Stimulated activated CD8-positive, alpha-beta memory T cell treated with anti-CD3 and anti-CD28 coated beads, Interleukin-12 subunit alpha, Interleukin-12 subunit beta, amount 100 ng/mL, for 24 hours (primary cell): ENCODE results near the gene IWS1.
"Not testable (repeated sequence)": the region's sequence is repeated elsewhere in the genome, so short reads cannot be mapped to it uniquely, and the experiment has no call there.

Experiments used
- DNase-seq: peaks from one replicate; pipeline ENCODE4 v3.0.0-alpha.2; 2020; ENCODE audit errors: extremely low read depth

IWS1 gene

DNA sequence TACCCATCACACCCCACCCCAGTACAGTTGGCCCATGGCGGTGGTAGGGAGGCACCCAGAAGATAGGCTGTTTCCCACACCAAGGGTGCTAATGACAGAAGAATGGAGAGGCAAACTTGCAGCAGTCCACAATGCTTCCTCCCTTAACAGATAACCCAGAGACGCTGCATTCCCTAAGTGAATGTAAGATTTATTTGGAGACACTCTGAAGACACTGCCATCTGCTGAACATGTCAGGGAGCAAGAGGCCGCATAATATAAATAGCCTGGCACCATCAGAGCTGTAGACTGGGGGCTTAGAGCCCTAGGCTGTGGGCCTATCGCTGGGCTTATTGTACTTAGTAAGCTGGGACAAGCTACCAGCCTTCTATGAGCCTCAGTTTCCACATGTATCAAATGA lies 2.2 kb upstream of the IWS1 start:
- DNase-seq: no peak

DNA sequence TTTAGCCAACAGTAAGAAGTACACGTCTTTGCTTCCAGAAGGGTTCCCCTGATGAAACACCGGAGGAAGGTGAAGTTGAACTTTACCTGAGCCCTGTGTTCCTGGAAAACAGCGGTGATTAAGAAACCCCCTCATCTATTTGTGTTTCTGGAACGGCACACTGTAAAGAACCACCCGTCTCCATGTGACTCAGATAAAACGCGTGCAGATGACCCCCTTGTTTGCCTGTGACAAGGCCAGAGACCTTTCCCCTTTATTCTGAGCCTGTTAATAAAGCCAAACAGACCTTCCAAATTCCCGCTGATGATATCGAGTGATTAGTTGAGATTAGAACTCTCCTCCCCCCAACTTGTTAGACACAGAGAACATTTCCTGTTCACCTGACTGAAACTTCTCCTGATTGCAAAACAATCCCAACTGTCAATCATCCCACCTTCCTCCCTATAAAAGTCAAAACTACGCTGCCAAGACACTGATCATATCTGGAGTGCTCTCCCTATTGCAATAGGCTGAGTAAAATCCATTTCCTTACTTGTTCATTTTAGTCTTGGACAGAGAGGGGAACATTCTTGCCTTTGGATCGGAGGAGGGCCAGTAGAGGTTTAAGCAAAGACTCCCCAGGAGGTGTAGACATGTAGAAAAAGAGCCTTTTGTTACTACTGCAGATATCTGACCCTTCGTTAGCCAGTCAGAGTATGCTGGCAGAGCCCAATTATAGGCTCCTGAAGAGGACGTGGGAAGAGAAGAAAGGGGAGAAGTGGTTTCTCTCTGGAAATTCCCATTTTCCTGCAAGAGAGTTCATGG lies 914 bp upstream of the IWS1 start:
- DNase-seq: no peak

DNA sequence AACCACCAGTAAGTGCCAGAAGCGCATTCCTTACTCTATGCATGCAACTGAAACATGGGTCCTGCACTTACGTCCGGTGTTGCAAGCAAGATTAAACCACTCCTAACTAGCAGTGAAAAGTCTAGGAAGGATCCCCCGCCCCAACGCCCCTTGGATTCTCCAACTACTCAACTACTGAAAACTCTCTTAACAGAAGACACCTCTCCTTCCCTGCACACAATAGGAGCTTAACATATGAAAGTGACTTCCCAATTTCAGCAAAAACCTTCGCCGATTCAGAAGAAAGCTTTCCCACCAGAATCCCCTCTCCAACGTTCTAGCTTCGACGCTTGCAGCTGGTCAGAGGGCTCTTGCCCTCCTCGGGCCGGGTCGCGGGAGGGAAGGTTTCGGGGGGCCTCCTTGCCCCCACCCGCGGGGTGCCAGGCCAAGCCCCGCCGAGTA lies 578 bp downstream of the IWS1 start:
- DNase-seq: no peak

DNA sequence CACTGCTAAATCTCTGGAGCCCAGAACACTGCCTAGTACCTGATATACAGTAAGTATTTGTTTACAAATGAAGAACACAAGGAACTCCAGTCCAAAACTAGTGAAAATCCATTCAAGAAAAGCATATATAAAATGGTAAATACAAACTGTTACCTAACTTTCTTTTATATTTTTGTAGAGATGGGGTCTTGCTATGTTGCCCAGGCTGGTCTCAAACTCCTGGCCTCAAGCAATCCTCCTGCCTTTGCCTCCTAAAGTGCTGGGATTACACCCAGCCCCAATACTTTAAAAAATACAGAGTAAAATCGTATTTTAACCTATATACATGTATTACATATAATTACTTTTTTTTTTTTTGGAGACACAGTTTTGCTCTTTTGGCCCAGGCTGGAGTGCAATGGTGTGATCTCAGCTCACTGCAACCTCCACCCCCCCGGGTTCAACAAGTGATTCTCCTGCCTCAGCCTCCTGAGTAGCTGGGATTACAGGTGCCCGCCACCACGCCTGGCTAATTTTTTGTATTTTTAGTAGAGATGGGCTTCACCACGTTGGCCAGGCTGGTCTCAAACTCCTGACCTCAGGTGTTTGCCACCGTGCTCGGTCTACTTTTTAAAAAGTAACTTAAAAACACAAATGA lies 2.0 kb downstream of the IWS1 start:
- not testable (repeated sequence) for DNase-seq

DNA sequence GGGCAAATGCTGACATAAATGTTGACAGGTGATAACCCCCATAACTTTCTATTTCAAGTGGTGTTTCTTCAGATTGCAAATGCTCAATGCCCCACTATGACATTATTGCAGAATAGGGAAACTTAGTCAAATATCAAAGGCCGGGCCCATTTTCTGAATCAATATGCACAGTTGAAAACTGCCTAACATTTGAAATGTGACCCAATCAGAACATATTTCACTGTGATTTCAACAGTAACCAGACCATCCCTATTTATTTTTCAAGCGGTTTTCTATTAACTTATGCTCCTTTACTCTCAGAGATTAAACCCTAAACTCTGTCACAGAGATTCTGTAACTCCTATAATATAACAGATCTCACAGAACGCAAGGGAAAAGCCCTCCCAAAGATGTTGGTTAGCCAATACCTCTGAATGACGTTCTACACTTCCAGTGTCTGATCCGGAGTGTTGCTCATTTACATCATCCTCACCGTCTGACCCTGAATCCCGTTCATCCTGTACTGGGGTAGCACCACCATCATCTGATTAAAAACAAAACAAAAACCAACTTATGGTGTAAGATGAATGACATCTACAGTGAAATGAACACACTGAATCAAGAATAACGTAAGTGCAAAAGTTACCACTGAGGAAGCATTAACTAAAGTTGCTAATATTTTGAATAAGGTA lies 2.9 kb downstream of the IWS1 start:
- DNase-seq: no peak

DNA sequence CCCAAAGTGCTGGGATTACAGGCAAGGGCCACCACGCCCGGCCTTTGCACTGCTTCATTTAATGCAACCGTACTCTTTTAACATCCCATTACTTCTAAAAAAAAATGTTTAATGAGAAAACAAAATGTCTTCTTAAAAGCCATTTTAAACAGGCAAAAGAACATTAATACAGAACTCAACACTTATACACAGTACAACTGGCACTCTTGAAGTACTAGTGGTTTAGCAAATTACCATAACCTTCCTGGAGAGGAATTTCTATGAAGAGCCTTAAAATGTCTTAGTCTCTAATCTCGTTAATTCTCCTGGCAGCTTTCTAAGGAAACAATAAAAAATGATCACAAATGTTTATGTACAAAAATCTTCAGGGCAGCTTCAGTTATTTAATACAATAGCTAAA lies 5.9 kb downstream of the IWS1 start:
- DNase-seq: no peak

DNA sequence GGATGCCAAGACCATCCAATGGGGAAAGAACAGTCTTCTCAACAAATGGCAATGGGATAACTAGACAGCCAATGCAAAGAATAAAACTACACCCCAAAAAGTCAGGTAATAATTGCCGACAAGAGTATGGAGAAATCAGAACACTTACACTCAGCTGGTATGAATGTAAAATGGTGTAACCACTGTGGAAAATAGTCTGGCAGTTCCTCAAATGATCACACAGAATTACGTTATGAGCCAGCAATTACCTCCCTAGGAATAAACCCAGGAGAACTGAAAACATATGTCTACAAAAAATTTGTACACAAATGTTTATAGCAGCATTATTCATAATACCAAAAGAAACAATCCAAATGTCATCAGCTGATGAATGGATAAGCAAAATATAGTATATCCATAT lies 8.8 kb downstream of the IWS1 start:
- DNase-seq: no peak

DNA sequence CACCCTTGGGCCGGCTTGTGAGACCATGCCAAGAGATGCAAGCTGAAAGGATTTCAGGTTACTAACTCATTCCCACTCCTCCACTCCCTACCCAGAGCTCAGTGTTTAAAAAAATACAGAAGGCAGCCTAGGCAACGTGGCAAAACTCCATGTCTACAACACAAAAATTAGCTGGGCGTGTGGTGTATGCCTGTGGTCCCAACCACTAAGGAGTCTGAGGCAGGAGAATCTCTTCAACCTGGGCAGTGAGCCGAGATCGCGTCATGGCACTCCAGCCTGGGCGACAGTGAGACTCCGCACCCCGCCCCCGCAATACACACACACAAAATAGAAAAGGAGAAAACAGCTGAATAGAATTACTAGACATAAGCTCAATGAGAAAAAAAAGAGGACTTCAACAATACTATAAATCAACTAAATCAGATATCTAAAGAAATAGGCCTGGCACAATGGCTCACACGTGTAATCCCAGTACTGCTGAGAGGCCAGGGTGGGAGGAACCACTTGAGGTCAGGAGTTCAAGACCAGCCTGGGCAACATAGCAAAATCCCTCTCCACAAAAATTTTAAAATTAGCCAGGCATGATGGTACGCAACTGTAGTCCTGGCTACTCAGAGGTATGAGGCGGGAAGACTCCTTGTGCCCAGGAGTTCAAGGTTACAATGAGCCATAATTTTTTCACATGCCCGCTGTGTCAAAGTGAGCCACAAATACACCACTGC lies 10.1 kb downstream of the IWS1 start:
- DNase-seq: no peak

DNA sequence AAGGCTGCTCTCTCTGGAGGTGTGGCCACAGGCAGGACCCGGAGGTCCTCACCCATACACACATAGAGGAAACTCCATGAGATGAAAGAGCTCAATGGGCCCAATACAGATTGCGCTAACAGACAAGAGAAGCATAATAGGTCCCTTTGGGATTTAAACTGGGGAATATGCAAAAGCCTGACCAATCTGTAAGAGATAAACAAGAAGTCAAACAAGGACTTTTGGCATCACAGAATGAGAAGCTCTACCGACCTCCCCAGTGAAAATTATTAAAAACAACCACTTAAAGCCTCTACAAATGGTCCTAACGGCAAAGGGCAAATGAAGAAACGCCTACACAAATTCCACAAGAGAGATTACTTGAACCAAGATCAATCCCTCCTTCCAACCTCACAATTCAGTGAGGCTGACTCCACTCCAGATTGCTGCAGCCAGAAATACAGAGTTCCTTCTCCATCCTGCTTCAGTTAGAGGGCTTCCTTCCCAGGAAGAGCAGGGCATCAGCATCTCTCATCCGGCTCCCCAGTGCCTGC lies 10.8 kb downstream of the IWS1 start:
- DNase-seq: no peak

DNA sequence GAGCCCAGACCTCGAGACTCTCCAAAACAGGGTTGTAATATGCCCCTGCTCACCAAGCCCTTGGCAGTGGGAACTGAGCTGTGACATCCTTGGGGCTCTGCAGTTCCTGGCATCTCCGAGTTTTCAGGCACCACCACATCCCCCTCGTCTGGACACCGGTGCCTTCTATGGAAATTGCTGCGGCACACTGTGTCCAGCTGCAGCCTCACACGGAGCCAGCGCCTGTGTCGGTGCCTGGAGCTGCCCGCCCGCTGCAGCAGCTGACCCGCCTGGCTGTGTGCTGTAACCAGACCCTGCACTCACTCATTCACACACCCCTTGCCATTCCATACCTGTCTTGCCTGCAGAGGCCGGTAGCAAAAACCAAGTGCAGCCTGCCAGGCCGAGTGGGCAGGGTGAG lies 11.8 kb downstream of the IWS1 start:
- DNase-seq: no peak

DNA sequence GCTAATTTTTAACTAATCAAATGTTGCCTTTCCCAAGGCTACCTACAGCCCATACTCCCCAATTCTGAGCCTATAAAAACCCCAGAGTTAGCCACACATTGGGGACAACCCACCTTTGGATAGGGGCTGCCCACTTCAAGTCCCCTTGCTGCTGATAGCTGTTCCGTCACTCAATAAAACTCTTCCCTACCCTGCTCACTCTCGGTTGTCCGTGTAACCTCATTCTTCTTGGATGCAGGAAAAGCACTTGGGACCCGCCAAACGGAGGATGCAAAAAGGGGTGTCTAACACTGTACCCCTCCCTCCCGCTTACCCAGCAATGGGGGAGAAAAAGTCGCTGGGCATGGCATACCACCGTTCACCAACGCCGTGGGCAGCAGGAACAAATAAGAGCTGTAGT lies 12.2 kb downstream of the IWS1 start:
- DNase-seq: no peak

DNA sequence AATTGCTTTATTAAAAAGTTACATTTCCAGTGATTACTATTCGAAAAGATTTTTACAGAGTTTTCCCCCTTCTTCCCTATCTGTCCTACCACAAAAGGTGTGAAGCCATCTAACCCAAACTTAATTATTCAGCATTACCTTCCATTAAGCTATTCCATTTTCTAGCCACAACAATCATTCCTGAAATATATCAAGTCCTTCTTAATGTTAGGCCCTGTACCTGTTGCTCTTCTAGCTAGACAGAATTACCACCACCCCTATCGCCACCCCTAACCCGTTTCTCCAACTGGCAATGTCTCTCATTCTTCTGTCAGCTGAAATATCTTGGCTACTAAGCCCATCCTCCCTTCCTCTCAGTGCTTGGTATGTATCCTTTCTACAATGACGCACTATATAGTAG lies 13.9 kb downstream of the IWS1 start:
- DNase-seq: no peak

DNA sequence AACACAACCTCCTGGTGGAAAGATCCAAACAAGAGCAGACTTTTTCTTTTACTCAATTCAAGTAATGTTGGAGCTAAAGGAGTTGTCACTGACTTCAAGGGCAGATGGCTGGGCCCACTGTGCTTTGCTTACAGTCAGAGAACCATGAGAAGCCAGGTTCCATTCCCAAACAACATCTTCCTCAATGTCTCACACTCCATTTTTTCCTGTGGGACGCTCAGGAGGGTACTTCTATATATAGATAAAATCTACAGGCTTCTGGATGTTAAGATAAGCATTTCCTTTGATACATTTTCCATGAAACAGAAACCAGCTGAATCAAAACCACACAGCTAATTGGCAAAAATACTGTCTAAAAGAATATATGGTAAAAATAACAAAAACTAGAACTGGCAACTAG lies 14.4 kb downstream of the IWS1 start:
- DNase-seq: no peak

DNA sequence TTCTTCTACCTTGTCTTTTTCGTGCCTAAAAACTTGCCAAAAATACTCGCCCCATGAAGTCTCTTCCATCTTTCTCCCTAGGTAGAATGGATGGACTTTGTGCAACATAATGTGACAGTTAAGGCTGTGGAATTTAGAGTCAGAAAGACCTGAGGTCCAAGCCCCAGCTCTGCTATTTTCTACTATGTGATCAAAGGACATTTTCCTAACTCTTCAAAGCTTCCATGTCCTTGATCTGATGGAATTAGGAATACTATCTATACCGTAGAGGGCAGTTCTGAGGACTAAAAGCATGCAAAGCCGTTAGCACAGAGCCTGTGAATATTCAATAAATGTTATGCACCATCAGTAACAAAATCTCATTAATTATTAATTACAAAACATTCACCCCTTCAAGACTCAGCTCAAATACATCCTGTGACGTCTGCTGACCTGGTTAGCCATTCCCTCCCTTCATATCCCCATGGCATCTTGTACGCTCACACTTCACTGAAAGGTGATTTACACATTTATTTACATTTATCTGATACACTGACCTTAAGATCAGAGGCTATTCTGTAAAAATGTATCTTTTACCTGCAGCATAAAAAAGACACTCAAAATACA lies 15.1 kb downstream of the IWS1 start:
- no peak for DNase-seq

DNA sequence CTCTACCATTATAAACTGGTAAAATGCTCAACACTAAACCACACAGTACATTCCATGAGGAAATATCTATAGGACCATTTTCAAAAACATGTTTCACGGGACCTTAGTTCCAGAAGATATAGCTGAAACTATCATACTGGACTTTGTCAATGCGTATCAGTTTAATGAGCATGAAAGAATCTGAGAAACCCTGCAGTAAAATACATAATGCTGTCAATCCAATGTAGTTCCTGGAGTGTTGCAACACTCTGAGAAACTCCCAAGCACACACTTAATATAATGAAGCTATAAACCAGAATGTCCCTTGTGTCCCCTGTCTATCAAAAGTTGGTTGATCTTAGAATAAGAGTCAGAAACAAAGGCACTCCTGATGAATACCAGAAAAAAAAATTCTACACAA lies 16.2 kb downstream of the IWS1 start:
- no peak for DNase-seq

DNA sequence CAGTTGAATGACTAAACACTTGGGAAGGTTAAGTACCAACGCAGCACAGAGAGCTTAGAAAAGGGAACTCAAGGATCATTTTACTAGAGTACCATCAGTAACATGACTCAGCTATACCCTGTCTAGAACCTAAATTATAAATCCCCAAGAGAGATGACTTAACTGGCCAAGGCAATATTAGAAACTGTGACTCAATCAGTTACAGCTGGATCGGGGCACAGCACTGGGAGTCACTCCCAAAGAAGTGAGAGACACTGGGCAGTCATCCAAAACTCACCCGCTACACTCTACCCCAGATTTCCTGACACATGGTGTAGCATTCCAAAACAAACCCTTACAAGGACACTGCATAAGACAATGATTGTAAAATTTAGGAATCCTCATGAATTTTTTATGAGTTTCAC lies 17.7 kb downstream of the IWS1 start:
- DNase-seq: no peak

DNA sequence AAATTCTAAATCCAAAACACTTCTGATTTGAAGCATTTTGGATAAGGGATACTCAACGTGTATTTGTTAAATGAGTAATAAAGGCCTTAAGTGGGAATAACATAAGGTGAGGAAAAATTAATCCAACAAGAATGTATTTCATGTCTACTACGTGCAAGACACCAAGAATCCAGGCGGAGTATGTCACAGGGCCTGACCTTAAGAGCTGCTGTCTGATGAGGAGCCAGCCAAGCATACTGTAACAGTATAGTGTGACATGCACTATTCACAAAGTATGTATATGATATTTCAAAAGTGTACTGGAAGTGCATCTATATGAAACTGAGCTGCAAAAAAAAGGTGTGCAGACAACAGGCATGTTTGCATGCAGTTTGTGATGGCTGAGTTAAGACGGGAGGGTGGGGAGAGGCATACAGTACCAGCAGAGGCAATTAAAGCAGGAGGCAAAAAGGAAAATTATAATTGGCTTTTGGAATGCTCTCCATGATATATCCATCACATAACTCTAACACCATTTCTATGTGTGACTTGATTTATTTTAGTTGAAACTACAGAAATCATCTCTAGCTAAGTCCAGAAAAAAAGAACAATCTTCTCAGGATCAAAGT lies 18.2 kb downstream of the IWS1 start:
- DNase-seq: no peak

DNA sequence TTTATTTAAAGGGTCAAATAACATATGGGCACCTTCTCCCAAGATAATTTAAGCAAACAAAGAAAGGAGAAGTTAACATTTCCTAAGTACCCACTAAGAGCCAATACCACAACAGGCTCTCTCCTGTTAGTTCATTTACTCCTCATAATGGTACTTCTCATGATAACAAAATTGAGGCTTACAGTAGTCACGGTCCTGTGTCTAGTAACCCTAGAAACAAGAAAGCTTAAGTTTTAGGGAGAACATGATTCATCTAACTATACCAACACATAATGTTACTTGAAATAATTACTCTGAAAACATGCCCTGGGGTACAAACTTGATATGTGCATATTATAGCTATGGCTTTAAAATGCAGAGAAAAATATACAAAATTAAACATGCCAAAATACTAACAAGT lies 19.8 kb downstream of the IWS1 start:
- no peak for DNase-seq

DNA sequence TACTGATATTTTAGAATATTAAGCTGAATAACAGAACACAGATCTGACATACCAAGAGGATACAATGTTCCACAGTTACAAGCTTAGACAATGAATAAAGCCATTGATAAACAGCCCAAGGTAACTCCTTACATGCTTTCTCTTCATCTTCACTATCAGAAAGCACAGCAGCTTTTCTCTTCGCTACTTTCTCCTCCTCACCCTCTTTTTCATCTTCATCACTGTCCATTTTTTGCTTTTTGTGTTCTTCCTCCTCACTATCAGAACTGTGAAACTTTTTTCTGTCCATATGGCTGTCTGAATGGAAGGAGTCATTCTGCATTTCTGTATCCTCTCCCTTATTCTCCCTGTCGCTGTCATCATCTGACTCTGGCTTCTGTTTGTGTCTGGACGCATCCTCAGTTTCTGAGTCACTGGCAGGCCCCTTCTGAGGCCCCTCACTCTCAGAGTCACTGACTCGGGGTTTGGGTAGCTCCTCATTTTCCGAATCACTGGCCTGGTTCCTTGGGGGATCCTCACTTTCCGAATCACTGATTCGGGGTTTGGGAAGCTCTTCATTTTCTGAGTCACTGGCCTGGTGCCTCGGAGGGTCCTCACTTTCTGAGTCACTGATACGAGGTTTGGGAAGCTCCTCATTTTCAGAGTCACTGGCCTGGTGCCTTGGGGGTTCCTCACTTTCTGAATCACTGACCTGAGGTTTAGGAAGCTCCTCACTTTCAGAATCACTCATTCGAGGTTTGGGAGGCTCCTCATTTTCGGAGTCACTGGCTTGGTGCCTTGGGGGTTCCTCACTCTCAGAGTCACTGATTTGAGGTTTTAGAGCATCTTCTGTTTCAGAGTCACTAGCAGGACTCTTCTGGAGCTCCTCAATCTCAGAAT lies 21.5 kb downstream of the IWS1 start:
- no peak for DNase-seq

DNA sequence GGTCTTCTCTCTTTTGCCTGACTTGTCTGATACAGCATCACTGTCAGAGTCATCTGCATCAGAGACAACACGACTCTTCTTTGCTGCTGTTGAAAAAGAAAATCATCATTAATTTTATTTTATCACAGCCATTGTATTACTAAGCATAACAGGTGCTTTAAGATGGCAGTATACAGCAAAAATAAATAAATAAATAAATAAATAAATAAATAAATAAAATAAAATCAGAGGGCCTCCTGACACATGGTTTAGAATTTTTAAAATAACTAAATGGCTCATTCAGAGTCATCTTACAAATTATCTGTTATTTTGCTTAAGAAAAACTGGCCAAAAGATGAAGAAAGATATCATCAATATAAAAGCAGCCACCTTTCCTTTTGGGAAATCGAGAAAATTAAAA lies 22.8 kb downstream of the IWS1 start:
- no peak for DNase-seq
